ENCODE measurements around the gene ACOX2. TPM values are rescaled to one million over a fixed set of nuclear protein-coding genes. Genes with fewer than 3 reads are reported as not detected.
A peak's percentile ranks its signal among the peaks of the same experiment; 100 is the strongest.

ACOX2 gene
- total and polyA plus RNA-seq, 2 experiments from 2014 or later = 7.5 to 23.6 TPM

- Histone ChIP-seq H3K79me2 (ENCODE audit: insufficient read depth) (no peaks in the 10 kb centered on the region), H3K36me3 (ENCODE audit: low read depth) (no peaks in the 10 kb centered on the region), H3K27me3 (replicated peaks; ENCODE audit: insufficient read depth) (no peaks in the 10 kb centered on the region), H3F3A (ENCODE audit: insufficient read depth) (peaks cover 17% of the 10 kb centered on the region; the same call in 1 of the 2 replicates), H3K4me3 (no peak overlapping the region), H3K4me1 (ENCODE audit: insufficient read depth) (peaks cover 19% of the 10 kb centered on the region), H3K9ac (no peak overlapping the region), H3K4me2 (ENCODE audit: unreplicated experiment) (no peak overlapping the region), H2AFZ (no peak overlapping the region), H3K9me3 (ENCODE audit: low read depth) (no peaks in the 10 kb centered on the region), H3K9me2 (ENCODE audit: insufficient read depth) (no peaks in the 10 kb centered on the region), H3K27ac (no peak overlapping the region), H4K20me1 (ENCODE audit: insufficient read depth) (no peaks in the 10 kb centered on the region)
- no peak for TF ChIP-seq EZH2 (IDR thresholded peaks at IDR 0.05; ENCODE audit: insufficient read depth, poor library complexity, severe bottlenecking)
- TF ChIP-seq EZH2phosphoT487 (IDR thresholded peaks at IDR 0.05; ENCODE audit: insufficient read depth, low read depth) = no peak
- no peak for DNase-seq
- in situ Hi-C loops (cut with MboI) = no loop called here
- WGBS, 2 experiments (ENCODE audit: low coverage in 1 of 2, low lambda C conversion rate in 2 of 2, missing lambda C conversion rate in 2 of 2) = 93 to 94% methylated on average over 4 of the region's 4 CpGs
These were observed 70.0 kb downstream of the ACOX2 start for GRCh38 chr3:58466899-58467563.

GRCh38 chr3:58464866-58465265 is 72.1 kb downstream of the ACOX2 start:
- H3K9me2 ChIP-seq (ENCODE audit: insufficient read depth) = no peaks in the 10 kb centered on the region
- no peaks in the 10 kb centered on the region for H3K36me3 ChIP-seq (ENCODE audit: low read depth)
- H4K20me1 ChIP-seq (ENCODE audit: insufficient read depth) = no peaks in the 10 kb centered on the region
- WGBS, 2 experiments (ENCODE audit: low coverage in 1 of 2, low lambda C conversion rate in 2 of 2, missing lambda C conversion rate in 2 of 2) = 85 to 90% methylated on average over 3 of the region's 3 CpGs
- peaks cover 5% of the 10 kb centered on the region; the same call in 1 of the 2 replicates for H3K4me1 ChIP-seq (ENCODE audit: insufficient read depth)
- H3K4me3 ChIP-seq = no peak overlapping the region
- in situ Hi-C loops (cut with MboI) = no loop called here
- DNase-seq = peak; percentile 14
- H3F3A ChIP-seq (ENCODE audit: insufficient read depth) = peaks cover 11% of the 10 kb centered on the region; the same call in 1 of the 2 replicates
- H3K27ac ChIP-seq = no peak overlapping the region
- no peaks in the 10 kb centered on the region for H3K79me2 ChIP-seq (ENCODE audit: insufficient read depth)
- H3K9me3 ChIP-seq (ENCODE audit: low read depth) = no peaks in the 10 kb centered on the region
- TF ChIP-seq EZH2phosphoT487 (IDR thresholded peaks at IDR 0.05; ENCODE audit: insufficient read depth, low read depth) (no peak), EZH2 (IDR thresholded peaks at IDR 0.05; ENCODE audit: insufficient read depth, poor library complexity, severe bottlenecking) (no peak)
- no peaks in the 10 kb centered on the region for H3K27me3 ChIP-seq (replicated peaks; ENCODE audit: insufficient read depth)
- H2AFZ ChIP-seq = no peak overlapping the region
- no peak overlapping the region for H3K4me2 ChIP-seq (ENCODE audit: unreplicated experiment)
- no peak overlapping the region for H3K9ac ChIP-seq

DNA sequence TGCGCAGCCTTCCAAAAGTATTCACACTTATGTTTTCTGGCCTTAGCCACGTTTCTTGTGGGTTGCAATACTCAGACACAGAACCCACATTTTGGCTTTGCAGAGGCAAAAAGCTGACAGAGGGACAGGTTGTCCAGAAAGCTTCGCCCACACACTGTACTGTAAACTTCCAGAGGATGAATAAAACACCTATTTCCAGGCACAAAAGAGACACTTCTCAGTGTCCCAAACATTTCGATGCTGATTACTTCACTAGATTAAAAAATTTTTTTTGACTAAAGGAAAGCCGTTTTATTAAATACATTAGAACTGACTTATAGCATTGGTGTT is 73.1 kb downstream of the ACOX2 start:
- Histone ChIP-seq H3K36me3 (ENCODE audit: low read depth) (no peaks in the 10 kb centered on the region), H3K4me3 (peak overlapping the region; percentile 48), H3K9ac (peak overlapping the region; percentile 23; the same call in 1 of the 2 replicates), H3F3A (ENCODE audit: insufficient read depth) (peaks cover 11% of the 10 kb centered on the region; the same call in 1 of the 2 replicates), H3K79me2 (ENCODE audit: insufficient read depth) (no peaks in the 10 kb centered on the region), H3K9me2 (ENCODE audit: insufficient read depth) (no peaks in the 10 kb centered on the region), H3K27me3 (replicated peaks; ENCODE audit: insufficient read depth) (no peaks in the 10 kb centered on the region), H3K4me1 (ENCODE audit: insufficient read depth) (peaks cover 5% of the 10 kb centered on the region; the same call in 1 of the 2 replicates), H3K27ac (peak overlapping the region; percentile 31), H4K20me1 (ENCODE audit: insufficient read depth) (no peaks in the 10 kb centered on the region), H3K9me3 (ENCODE audit: low read depth) (no peaks in the 10 kb centered on the region), H3K4me2 (ENCODE audit: unreplicated experiment) (peak overlapping the region; percentile 51), H2AFZ (peak overlapping the region; percentile 49)
- in situ Hi-C loops (cut with MboI) = no loop called here
- 19 to 23% methylated on average over 5 of the region's 5 CpGs for WGBS, 2 experiments (ENCODE audit: low coverage in 1 of 2, low lambda C conversion rate in 2 of 2, missing lambda C conversion rate in 2 of 2)
- TF ChIP-seq EZH2phosphoT487 (IDR thresholded peaks at IDR 0.05; ENCODE audit: insufficient read depth, low read depth) (no peak), EZH2 (IDR thresholded peaks at IDR 0.05; ENCODE audit: insufficient read depth, poor library complexity, severe bottlenecking) (no peak)
- DNase-seq = no peak

DNA sequence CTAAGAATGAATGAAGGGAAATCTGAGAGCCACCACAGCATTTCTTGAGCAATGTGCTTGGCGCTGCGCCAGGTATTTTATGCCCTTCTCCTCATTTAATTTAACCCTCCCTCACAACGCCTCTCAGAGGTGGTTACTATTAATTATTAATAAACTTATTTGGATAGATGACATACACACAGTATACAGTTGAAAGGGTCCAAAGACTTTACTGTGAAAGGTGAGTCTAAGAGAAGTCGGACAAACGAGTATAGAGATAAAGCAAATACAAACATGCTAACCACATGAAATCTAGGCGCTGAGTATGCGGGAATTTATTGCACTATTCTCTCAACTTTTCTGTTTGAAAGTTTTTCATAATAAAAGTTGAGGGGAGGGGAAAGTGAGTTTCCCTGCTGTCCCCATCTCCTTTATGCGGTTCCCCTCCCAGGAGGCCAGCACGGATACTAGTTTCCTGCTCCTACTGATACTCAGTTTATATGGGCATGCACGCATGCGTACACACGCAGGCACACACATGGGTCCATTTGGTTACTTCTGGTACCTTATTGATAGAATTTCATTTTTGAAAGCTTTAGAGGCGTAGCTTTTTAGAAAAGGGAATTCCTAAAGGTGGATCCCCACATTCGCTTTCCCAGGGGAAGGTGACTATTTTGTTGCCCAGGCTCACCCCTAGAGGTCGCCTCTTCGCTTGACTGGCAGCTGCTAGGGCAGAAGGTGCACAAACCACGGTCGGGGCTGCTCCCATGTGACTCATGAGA is 73.6 kb downstream of the ACOX2 start:
- Histone ChIP-seq H3K4me3 (peak overlapping the region; percentile 48), H4K20me1 (ENCODE audit: insufficient read depth) (no peaks in the 10 kb centered on the region), H3K36me3 (ENCODE audit: low read depth) (no peaks in the 10 kb centered on the region), H3K27ac (no peak overlapping the region; the same call in 1 of the 2 replicates), H3K9me2 (ENCODE audit: insufficient read depth) (no peaks in the 10 kb centered on the region), H3K4me1 (ENCODE audit: insufficient read depth) (peaks cover 5% of the 10 kb centered on the region; the same call in 1 of the 2 replicates), H3K4me2 (ENCODE audit: unreplicated experiment) (peak overlapping the region; percentile 51), H3K9ac (no peak overlapping the region), H3K27me3 (replicated peaks; ENCODE audit: insufficient read depth) (no peaks in the 10 kb centered on the region), H3K9me3 (ENCODE audit: low read depth) (no peaks in the 10 kb centered on the region), H3K79me2 (ENCODE audit: insufficient read depth) (no peaks in the 10 kb centered on the region), H2AFZ (peak overlapping the region; percentile 49), H3F3A (ENCODE audit: insufficient read depth) (peaks cover 11% of the 10 kb centered on the region; the same call in 1 of the 2 replicates)
- WGBS, 2 experiments (ENCODE audit: low coverage in 1 of 2, low lambda C conversion rate in 2 of 2, missing lambda C conversion rate in 2 of 2) = 3 to 4% methylated on average over 18 of the region's 18 CpGs
- peak; percentile 94 for DNase-seq
- in situ Hi-C loops (cut with MboI) = no loop called here
- TF ChIP-seq EZH2 (IDR thresholded peaks at IDR 0.05; ENCODE audit: insufficient read depth, poor library complexity, severe bottlenecking) (no peak), EZH2phosphoT487 (IDR thresholded peaks at IDR 0.05; ENCODE audit: insufficient read depth, low read depth) (no peak)
